Neural progenitor cell (in vitro differentiated cells): Measurements from ENCODE around the gene IQUB. TPM values are rescaled to one million over a fixed set of nuclear protein-coding genes. Genes with fewer than 3 reads are reported as not detected.

Experiments used
- DNase-seq: peaks from one replicate; pipeline ENCODE4 v3.0.0-alpha.2; 2016; ENCODE audit warnings: low spot score
- H2AFZ ChIP-seq: fragments of 200-600 bp; sonication (generic); replicated peaks from 2 replicates; pipeline ENCODE4 v1.6.1; 2016; ENCODE audit warnings: antibody characterized with exemption
- H3F3A ChIP-seq: fragments of 200-600 bp; sonication (generic); 2 replicates; pipeline ENCODE4 v1.6.1; 2016; ENCODE audit warnings: antibody characterized with exemption, low read depth
- H3K27ac ChIP-seq: fragments of 200-600 bp; sonication (generic); 2 replicates; pipeline ENCODE4 v1.5.1; 2016; ENCODE audit warnings: mild to moderate bottlenecking
- H3K27me3 ChIP-seq: fragments of 200-600 bp; sonication (generic); 2 replicates; pipeline ENCODE4 v1.6.1; 2016; ENCODE audit warnings: mild to moderate bottlenecking, moderate library complexity
- H3K36me3 ChIP-seq: fragments of 200-600 bp; sonication (generic); 2 replicates; pipeline ENCODE4 v1.5.1; 2016
- H3K4me1 ChIP-seq: fragments of 200-600 bp; sonication (generic); 2 replicates; pipeline ENCODE4 v1.6.1; 2016; ENCODE audit warnings: mixed run types
- H3K4me2 ChIP-seq: fragments of 200-600 bp; sonication (generic); 2 replicates; pipeline ENCODE4 v1.6.1; 2016
- H3K4me3 ChIP-seq: fragments of 200-600 bp; sonication (generic); 2 replicates; pipeline ENCODE4 v1.5.1; 2016
- H3K79me2 ChIP-seq: fragments of 200-600 bp; sonication (generic); 2 replicates; pipeline ENCODE4 v1.6.1; 2016; ENCODE audit warnings: low read depth
- H3K9ac ChIP-seq: fragments of 200-600 bp; sonication (generic); 2 replicates; pipeline ENCODE4 v1.6.1; 2016
- H3K9me3 ChIP-seq: fragments of 200-600 bp; sonication (generic); 2 replicates; pipeline ENCODE4 v1.5.1; 2016; ENCODE audit warnings: low read depth
- H4K20me1 ChIP-seq: fragments of 200-600 bp; sonication (generic); 2 replicates; pipeline ENCODE4 v1.6.1; 2016; ENCODE audit warnings: low read depth
- H3K27ac Mint-ChIP-seq: 3 replicates; pipeline ENCODE4 v1.8.0; 2021; ENCODE audit warnings: mixed read lengths
- H3K27me3 Mint-ChIP-seq: 2 replicates; pipeline ENCODE4 v1.8.0; 2022; ENCODE audit warnings: low read depth, mild to moderate bottlenecking, inconsistent platforms, moderate library complexity, mixed read lengths; ENCODE audit not compliant: insufficient read depth
- H3K36me3 Mint-ChIP-seq: 3 replicates; pipeline ENCODE4 v1.8.0; 2021; ENCODE audit warnings: mixed read lengths
- H3K4me1 Mint-ChIP-seq: 3 replicates; pipeline ENCODE4 v1.8.0; 2021; ENCODE audit warnings: mixed read lengths
- H3K4me3 Mint-ChIP-seq: 3 replicates; pipeline ENCODE4 v1.8.0; 2021; ENCODE audit warnings: mild to moderate bottlenecking, moderate library complexity, mixed read lengths
- H3K9me3 Mint-ChIP-seq: 3 replicates; pipeline ENCODE4 v1.8.0; 2020; ENCODE audit warnings: mixed read lengths
- CTCF ChIP-seq: fragments of 200-600 bp; sonication (generic); IDR thresholded peaks from 2 replicates; pipeline ENCODE4 v1.5.1; 2017; ENCODE audit warnings: antibody characterized with exemption, mild to moderate bottlenecking
- EZH2 ChIP-seq: fragments of 200-600 bp; sonication (generic); IDR thresholded peaks from 2 replicates; pipeline ENCODE4 v1.6.1; 2017; ENCODE audit warnings: antibody characterized with exemption, mild to moderate bottlenecking, moderate library complexity
- EZH2phosphoT487 ChIP-seq: fragments of 200-600 bp; sonication (generic); IDR thresholded peaks from 2 replicates; pipeline ENCODE4 v1.6.1; 2017; ENCODE audit warnings: antibody characterized with exemption
- total RNA-seq: library from RNA; depleted of rRNA; stranded (reverse); fragments of >200 nt; gene quantifications from 2 replicates; pipeline ENCODE4 v1.2.3, GENCODE V29; 2015; ENCODE audit warnings: low replicate concordance

The IQUB gene
- total RNA-seq, 1 donor from 2014 or later: 0.58 TPM

DNA sequence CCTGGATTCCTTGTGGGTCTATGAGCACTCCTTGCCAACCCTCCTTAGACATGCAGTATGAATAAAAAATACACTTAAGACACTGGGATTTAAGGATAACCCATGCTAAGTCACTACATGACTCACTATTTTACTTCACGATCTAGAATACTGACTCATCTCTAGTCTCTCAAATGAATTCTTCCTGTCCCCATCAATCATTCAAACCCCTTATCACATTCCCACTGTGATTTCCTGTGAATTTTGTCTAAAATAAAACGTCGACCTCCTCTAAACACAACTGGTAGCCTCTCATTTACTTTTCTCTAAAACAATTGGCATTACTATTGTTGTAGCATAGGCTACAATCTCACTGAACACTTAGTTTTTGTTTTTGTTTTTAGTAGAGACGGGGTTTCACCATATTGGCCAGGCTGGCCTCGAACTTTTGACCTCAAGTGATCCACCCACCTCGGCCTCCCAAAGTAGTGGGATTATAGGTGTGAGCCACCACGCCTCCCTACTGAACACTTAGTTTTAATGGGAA is 3.9 kb upstream of the IQUB start:
- Histone ChIP-seq H3K4me1 (peaks cover 6% of the 10 kb centered on the region), H4K20me1 (no peaks in the 10 kb centered on the region), H3K79me2 (no peaks in the 10 kb centered on the region), H3K9ac (no peak overlapping the region), H3K27me3 (peaks cover 9% of the 10 kb centered on the region), H3K9me3 (no peaks in the 10 kb centered on the region), H3K36me3 (no peaks in the 10 kb centered on the region), H3F3A (peaks cover 23% of the 10 kb centered on the region), H3K27ac (no peak overlapping the region), H3K4me2 (no peak overlapping the region), H3K4me3 (no peak overlapping the region), H2AFZ (no peak overlapping the region)
- peaks cover 7% of the 10 kb centered on the region for H3K4me1 Mint-ChIP-seq
- H3K36me3 Mint-ChIP-seq: no peaks in the 10 kb centered on the region
- H3K27ac Mint-ChIP-seq: no peak overlapping the region
- TF ChIP-seq EZH2 (no peak), EZH2phosphoT487 (no peak), CTCF (no peak)
- DNase-seq: no peak
- H3K4me3 Mint-ChIP-seq: no peak overlapping the region
- H3K9me3 Mint-ChIP-seq: no peaks in the 10 kb centered on the region
- peaks cover 6% of the 10 kb centered on the region for H3K27me3 Mint-ChIP-seq

DNA sequence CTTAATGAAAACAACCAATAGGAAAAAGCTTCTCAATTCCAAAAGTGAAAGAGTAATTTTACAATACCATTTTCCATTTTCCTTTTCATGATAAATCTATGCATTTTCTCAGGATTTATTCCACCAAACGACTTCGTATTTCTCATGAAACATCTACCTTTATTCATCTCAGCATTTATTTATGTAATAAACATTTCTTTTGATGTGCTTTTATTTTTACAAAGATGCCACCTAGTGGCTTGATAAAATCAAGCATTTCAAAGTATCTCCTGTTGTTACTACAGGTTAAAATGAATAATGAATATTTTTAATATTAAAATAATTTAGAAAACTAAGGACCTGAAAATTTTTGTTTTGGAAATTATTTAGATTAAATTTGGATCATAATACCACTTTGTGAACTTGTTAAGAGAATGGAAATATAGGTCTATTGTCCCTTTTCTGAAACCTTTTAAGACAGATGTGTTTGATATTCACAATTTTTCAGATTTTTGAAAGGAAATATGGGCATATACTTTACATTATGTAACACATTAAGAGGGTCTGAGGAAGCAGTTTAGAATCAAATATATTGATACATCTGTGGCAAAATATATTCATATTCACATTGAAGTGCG is 2.7 kb upstream of the IQUB start:
- TF ChIP-seq CTCF (peak; percentile 64), EZH2phosphoT487 (no peak), EZH2 (no peak)
- H3K4me3 Mint-ChIP-seq: no peak overlapping the region

GRCh38 chr7:123535517-123535916 is 1.1 kb upstream of the IQUB start:
- Histone ChIP-seq H3K27ac (no peak overlapping the region), H2AFZ (no peak overlapping the region), H3K4me3 (peak overlapping the region; percentile 64), H3K9me3 (no peaks in the 10 kb centered on the region), H3K36me3 (no peaks in the 10 kb centered on the region), H3K79me2 (no peaks in the 10 kb centered on the region), H4K20me1 (no peaks in the 10 kb centered on the region), H3K9ac (no peak overlapping the region), H3K4me2 (no peak overlapping the region), H3K27me3 (peaks cover 17% of the 10 kb centered on the region), H3K4me1 (peaks cover 9% of the 10 kb centered on the region), H3F3A (peaks cover 26% of the 10 kb centered on the region)
- Mint-ChIP-seq H3K4me3 (peak overlapping the region; percentile 27), H3K27ac (no peak overlapping the region), H3K27me3 (peaks cover 6% of the 10 kb centered on the region), H3K4me1 (peaks cover 16% of the 10 kb centered on the region), H3K36me3 (no peaks in the 10 kb centered on the region), H3K9me3 (no peaks in the 10 kb centered on the region)
- TF ChIP-seq CTCF (no peak), EZH2 (no peak), EZH2phosphoT487 (no peak)
- no peak for DNase-seq

More for the DNA sequence above, 2.7 kb upstream of the IQUB start:
- no peak overlapping the region for H3K9ac ChIP-seq
- no peaks in the 10 kb centered on the region for H3K9me3 ChIP-seq
- peaks cover 13% of the 10 kb centered on the region for H3K4me1 Mint-ChIP-seq
- no peak overlapping the region for H3K4me3 ChIP-seq
- H3K9me3 Mint-ChIP-seq: no peaks in the 10 kb centered on the region
- H4K20me1 ChIP-seq: no peaks in the 10 kb centered on the region
- H3K4me1 ChIP-seq: peaks cover 8% of the 10 kb centered on the region
- no peaks in the 10 kb centered on the region for H3K36me3 ChIP-seq
- no peaks in the 10 kb centered on the region for H3K79me2 ChIP-seq
- no peak overlapping the region for H3K4me2 ChIP-seq
- H3K36me3 Mint-ChIP-seq: no peaks in the 10 kb centered on the region
- no peak overlapping the region for H2AFZ ChIP-seq
- peaks cover 26% of the 10 kb centered on the region for H3F3A ChIP-seq
- no peak overlapping the region for H3K27ac Mint-ChIP-seq
- peaks cover 13% of the 10 kb centered on the region for H3K27me3 ChIP-seq
- H3K27me3 Mint-ChIP-seq: peaks cover 6% of the 10 kb centered on the region
- no peak overlapping the region for H3K27ac ChIP-seq
- no peak for DNase-seq
